Uterus (tissue), 4 donors: ENCODE results near the gene COL23A1. TPM values are rescaled to one million over a fixed set of nuclear protein-coding genes. Genes with fewer than 3 reads are reported as not detected.

ENCODE experiments used
- DNase-seq, 2 donors: peaks; one replicate each; pipeline ENCODE4 v3.0.0-alpha.2; 2019 to 2020
- H3K27ac ChIP-seq, 2 donors: fragments of 200-600 bp; sonication (generic); 1 replicate in 1 of 2; 2 replicates in 1 of 2; pipeline ENCODE4 v1.5.1; 2016 to 2018
- H3K27me3 ChIP-seq, 2 donors: fragments of 200-600 bp; sonication (generic); one replicate each; pipeline ENCODE4 v1.5.1; 2018 to 2019; ENCODE audit warnings: control low read depth in 1 of 2
- H3K36me3 ChIP-seq, 2 donors: fragments of 200-600 bp; sonication (generic); one replicate each; pipeline ENCODE4 v1.5.1; 2019; ENCODE audit warnings: control low read depth in 1 of 2
- H3K4me1 ChIP-seq, 2 donors: fragments of 200-600 bp; sonication (generic); one replicate each; pipeline ENCODE4 v1.5.1; 2018 to 2019; ENCODE audit warnings: control low read depth in 1 of 2
- H3K4me3 ChIP-seq, 2 donors: fragments of 200-600 bp; sonication (generic); 1 replicate in 1 of 2; 2 replicates in 1 of 2; pipeline ENCODE4 v1.5.1; 2018 to 2019; ENCODE audit warnings: mild to moderate bottlenecking in 1 of 2
- H3K9me3 ChIP-seq, 2 donors: fragments of 200-600 bp; sonication (generic); one replicate each; pipeline ENCODE4 v1.5.1; 2019; ENCODE audit warnings: control low read depth in 1 of 2
- CTCF ChIP-seq, 4 experiments: fragments of 200-600 bp in 2 of 4; fragments of 450-650 bp in 2 of 4; sonication (generic) in 2 of 4; IDR thresholded peaks; one replicate each; pipeline ENCODE4 v1.5.1; 2016 to 2019; ENCODE audit warnings: antibody characterized with exemption in 4 of 4, mild to moderate bottlenecking in 2 of 4, moderate library complexity in 1 of 4
- POLR2A ChIP-seq, 2 donors: fragments of 450-650 bp; IDR thresholded peaks; one replicate each; pipeline ENCODE4 v1.6.1; 2016; ENCODE audit warnings: antibody characterized with exemption in 2 of 2, mild to moderate bottlenecking in 1 of 2, moderate library complexity in 1 of 2
- intact Hi-C: fragments of 100-400 bp; cut with DNase I; formaldehyde crosslinking; loops from one replicate; pipeline ENCODE4 v1.15.1; 2023; ENCODE audit warnings: low total_unique reads
- total RNA-seq, 4 donors: library from RNA; depleted of rRNA in 3 of 4; stranded (reverse); fragments of >200 nt in 3 of 4; gene quantifications; one replicate each; pipeline versions ENCODE4 v1.1.0 to v1.2.4, GENCODE V29; 2014 to 2023
- donor health status: DM: yes; HTN: yes; CAD: no.

The COL23A1 gene
- total RNA-seq, 4 donors from 2014 or later: 0.85 to 7.6 (median 2.0) TPM; not detected in 1

GRCh38 chr5:178308541-178309092, 281.6 kb downstream of the COL23A1 start:
- H3K4me1 ChIP-seq: no peaks in the 10 kb centered on the region
- DNase-seq: no peak
- TF ChIP-seq POLR2A (IDR thresholded peaks at IDR 0.05) (no peak), CTCF (IDR thresholded peaks at IDR 0.05) (no peak)

GRCh38 chr5:178307267-178308045, 282.7 kb downstream of the COL23A1 start:
- H3K36me3 ChIP-seq: no peaks in the 10 kb centered on the region
- H3K4me3 ChIP-seq: no peak overlapping the region
- no peak overlapping the region for H3K27ac ChIP-seq
- no peaks in the 10 kb centered on the region for H3K27me3 ChIP-seq
- intact Hi-C loops: no loop called here
- H3K9me3 ChIP-seq: no peaks in the 10 kb centered on the region
- no peaks in the 10 kb centered on the region for H3K4me1 ChIP-seq
- TF ChIP-seq CTCF (IDR thresholded peaks at IDR 0.05) (no peak), POLR2A (IDR thresholded peaks at IDR 0.05) (no peak)
- DNase-seq: no peak

More at GRCh38 chr5:178308541-178309092, 281.6 kb downstream of the COL23A1 start:
- no peaks in the 10 kb centered on the region for H3K27me3 ChIP-seq
- H3K27ac ChIP-seq: no peak overlapping the region
- no peaks in the 10 kb centered on the region for H3K9me3 ChIP-seq
- H3K4me3 ChIP-seq: no peak overlapping the region
- no peaks in the 10 kb centered on the region for H3K36me3 ChIP-seq
- intact Hi-C loops: no loop called here

GRCh38 chr5:178306430-178307225, 283.6 kb downstream of the COL23A1 start:
- H3K4me1 ChIP-seq: no peaks in the 10 kb centered on the region
- H3K4me3 ChIP-seq: no peak overlapping the region
- no peaks in the 10 kb centered on the region for H3K27me3 ChIP-seq
- no peaks in the 10 kb centered on the region for H3K36me3 ChIP-seq
- no peak for DNase-seq
- TF ChIP-seq POLR2A (IDR thresholded peaks at IDR 0.05) (no peak), CTCF (IDR thresholded peaks at IDR 0.05) (no peak)
- no peak overlapping the region for H3K27ac ChIP-seq
- H3K9me3 ChIP-seq: no peaks in the 10 kb centered on the region
- intact Hi-C loops: no loop called here

GRCh38 chr5:178305801-178306200, 284.4 kb downstream of the COL23A1 start:
- H3K4me1 ChIP-seq: no peaks in the 10 kb centered on the region
- no peak for TF ChIP-seq POLR2A (IDR thresholded peaks at IDR 0.05)
- no peak for TF ChIP-seq CTCF (IDR thresholded peaks at IDR 0.05)
- H3K36me3 ChIP-seq: no peaks in the 10 kb centered on the region
- no peak overlapping the region for H3K4me3 ChIP-seq
- no peak for DNase-seq
- no peaks in the 10 kb centered on the region for H3K27me3 ChIP-seq
- H3K27ac ChIP-seq: no peak overlapping the region
- intact Hi-C loops: no loop called here
- no peaks in the 10 kb centered on the region for H3K9me3 ChIP-seq
